Esophagus muscularis mucosa (tissue), 4 donors: ENCODE measurements around the gene HOXA2.

Experiments used
- CTCF ChIP-seq, 3 experiments: fragments of 200-600 bp in 2 of 3; fragments of 450-650 bp in 1 of 3; sonication (generic) in 2 of 3; IDR thresholded peaks; one replicate each; pipeline ENCODE4 v1.5.1; 2017 to 2019; ENCODE audit warnings: antibody characterized with exemption in 3 of 3, mild to moderate bottlenecking in 2 of 3, moderate library complexity in 1 of 3
- EP300 ChIP-seq: sonication (generic); formaldehyde crosslinking; IDR thresholded peaks from one replicate; pipeline ENCODE4 v1.6.1; 2017; ENCODE audit warnings: antibody characterized with exemption
- POLR2AphosphoS5 ChIP-seq, 2 donors: sonication (generic); formaldehyde crosslinking; IDR thresholded peaks; one replicate each; pipeline ENCODE4 v1.6.1; 2017; ENCODE audit warnings: antibody characterized with exemption in 2 of 2

DNA sequence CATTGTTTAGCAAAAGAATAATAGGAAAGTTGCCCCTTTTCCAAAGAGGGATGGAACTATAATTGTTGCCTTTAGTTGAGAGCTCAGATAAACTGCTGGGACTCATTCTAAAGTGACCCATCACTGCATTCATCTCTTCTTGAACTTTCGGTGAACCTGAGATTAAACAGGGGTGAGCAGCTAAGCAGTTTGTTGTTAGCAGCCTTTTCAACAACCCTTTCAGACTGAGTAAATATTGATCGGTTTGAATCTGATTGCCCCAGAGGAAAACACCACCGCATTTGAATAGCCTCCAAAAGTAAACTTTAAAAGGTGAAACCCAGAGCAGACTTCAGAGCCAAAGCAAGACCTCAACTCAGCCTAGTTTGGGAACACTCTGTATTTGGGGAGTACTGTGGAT, 11.4 kb downstream of the HOXA2 start:
- TF ChIP-seq EP300 (no peak), CTCF (IDR thresholded peaks at IDR 0.05) (no peak), POLR2AphosphoS5 (IDR thresholded peaks at IDR 0.05) (no peak)
